KMS-11 (cell line): ENCODE results near the gene RASSF8.

ENCODE experiments used
- H2AFZ ChIP-seq: fragments of 200-600 bp; sonication (generic); 2 replicates; pipeline ENCODE4 v1.6.1; 2016; ENCODE audit warnings: antibody characterized with exemption, mixed run types, low read depth
- H3K27ac ChIP-seq: fragments of 200-600 bp; sonication (generic); 2 replicates; pipeline ENCODE4 v1.6.1; 2016; ENCODE audit warnings: mild to moderate bottlenecking, mixed run types
- H3K27me3 ChIP-seq: fragments of 200-600 bp; sonication (generic); 2 replicates; pipeline ENCODE4 v1.6.1; 2017; ENCODE audit warnings: mild to moderate bottlenecking, low read depth, mixed run types, moderate library complexity; ENCODE audit not compliant: insufficient read depth
- H3K36me3 ChIP-seq: fragments of 200-600 bp; sonication (generic); 2 replicates; pipeline ENCODE4 v1.6.1; 2017; ENCODE audit warnings: mild to moderate bottlenecking, mixed run types; ENCODE audit not compliant: insufficient read depth
- H3K4me1 ChIP-seq: fragments of 200-600 bp; sonication (generic); 2 replicates; pipeline ENCODE4 v1.6.1; 2016; ENCODE audit warnings: mild to moderate bottlenecking, low read depth, mixed run types; ENCODE audit not compliant: poor library complexity, severe bottlenecking
- H3K4me2 ChIP-seq: fragments of 200-600 bp; sonication (generic); 2 replicates; pipeline ENCODE4 v1.7.0; 2016; ENCODE audit warnings: mild to moderate bottlenecking, mixed run types
- H3K4me3 ChIP-seq: fragments of 200-600 bp; sonication (generic); IDR thresholded peaks from 2 replicates; pipeline ENCODE4 v1.6.1; 2017; ENCODE audit warnings: low read depth, low read length, mixed read lengths; ENCODE audit not compliant: insufficient read depth
- H3K79me2 ChIP-seq: fragments of 200-600 bp; sonication (generic); 2 replicates; pipeline ENCODE4 v1.6.1; 2016; ENCODE audit warnings: low read depth, mixed run types; ENCODE audit not compliant: insufficient read depth
- H3K9ac ChIP-seq: fragments of 200-600 bp; sonication (generic); 2 replicates; pipeline ENCODE4 v1.6.1; 2016; ENCODE audit warnings: mild to moderate bottlenecking, mixed run types
- H4K20me1 ChIP-seq: fragments of 200-600 bp; sonication (generic); 2 replicates; pipeline ENCODE4 v1.6.1; 2016; ENCODE audit warnings: mild to moderate bottlenecking, mixed run types; ENCODE audit not compliant: insufficient read depth
- TF ChIP-seq, protein P1 (sequence below): fragments of 200-600 bp; sonication (generic); conservative IDR thresholded peaks from 2 replicates; pipeline ENCODE4 v1.6.1; 2017; ENCODE audit warnings: low read depth, mild to moderate bottlenecking, antibody characterized with exemption, low read length, moderate library complexity, mixed read lengths

RASSF8 gene

GRCh38 chr12:25995906-25996305 lies 37.4 kb downstream of the RASSF8 start:
- H3K27ac ChIP-seq, result peak overlapping the region; percentile 81
- peak overlapping the region; percentile 79 for H3K4me2 ChIP-seq
- H4K20me1 ChIP-seq, result no peaks in the 10 kb centered on the region
- H3K27me3 ChIP-seq, result no peaks in the 10 kb centered on the region
- H2AFZ ChIP-seq, result no peak overlapping the region
- TF ChIP-seq, protein P1, sequence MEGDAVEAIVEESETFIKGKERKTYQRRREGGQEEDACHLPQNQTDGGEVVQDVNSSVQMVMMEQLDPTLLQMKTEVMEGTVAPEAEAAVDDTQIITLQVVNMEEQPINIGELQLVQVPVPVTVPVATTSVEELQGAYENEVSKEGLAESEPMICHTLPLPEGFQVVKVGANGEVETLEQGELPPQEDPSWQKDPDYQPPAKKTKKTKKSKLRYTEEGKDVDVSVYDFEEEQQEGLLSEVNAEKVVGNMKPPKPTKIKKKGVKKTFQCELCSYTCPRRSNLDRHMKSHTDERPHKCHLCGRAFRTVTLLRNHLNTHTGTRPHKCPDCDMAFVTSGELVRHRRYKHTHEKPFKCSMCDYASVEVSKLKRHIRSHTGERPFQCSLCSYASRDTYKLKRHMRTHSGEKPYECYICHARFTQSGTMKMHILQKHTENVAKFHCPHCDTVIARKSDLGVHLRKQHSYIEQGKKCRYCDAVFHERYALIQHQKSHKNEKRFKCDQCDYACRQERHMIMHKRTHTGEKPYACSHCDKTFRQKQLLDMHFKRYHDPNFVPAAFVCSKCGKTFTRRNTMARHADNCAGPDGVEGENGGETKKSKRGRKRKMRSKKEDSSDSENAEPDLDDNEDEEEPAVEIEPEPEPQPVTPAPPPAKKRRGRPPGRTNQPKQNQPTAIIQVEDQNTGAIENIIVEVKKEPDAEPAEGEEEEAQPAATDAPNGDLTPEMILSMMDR, result no peak
- no peak overlapping the region for H3K4me3 ChIP-seq
- H3K79me2 ChIP-seq, result no peaks in the 10 kb centered on the region; the same call in 1 of the 2 replicates
- no peaks in the 10 kb centered on the region for H3K36me3 ChIP-seq
- H3K4me1 ChIP-seq, result peaks cover 58% of the 10 kb centered on the region
- H3K9ac ChIP-seq, result peak overlapping the region; percentile 19; the same call in 1 of the 2 replicates

GRCh38 chr12:25996677-25997076 lies 38.2 kb downstream of the RASSF8 start:
- no peak overlapping the region for H2AFZ ChIP-seq
- TF ChIP-seq, protein P1, result no peak
- H3K27ac ChIP-seq, result peak overlapping the region; percentile 81
- H3K79me2 ChIP-seq, result no peaks in the 10 kb centered on the region; the same call in 1 of the 2 replicates
- H3K27me3 ChIP-seq, result no peaks in the 10 kb centered on the region
- no peaks in the 10 kb centered on the region for H4K20me1 ChIP-seq
- H3K9ac ChIP-seq, result peak overlapping the region; percentile 19; the same call in 1 of the 2 replicates
- H3K4me3 ChIP-seq, result no peak overlapping the region
- H3K4me1 ChIP-seq, result peaks cover 58% of the 10 kb centered on the region
- H3K36me3 ChIP-seq, result no peaks in the 10 kb centered on the region
- peak overlapping the region; percentile 79 for H3K4me2 ChIP-seq

GRCh38 chr12:25997201-25997963 lies 38.9 kb downstream of the RASSF8 start:
- Histone ChIP-seq H3K36me3 (no peaks in the 10 kb centered on the region), H2AFZ (no peak overlapping the region), H3K27me3 (no peaks in the 10 kb centered on the region), H3K4me2 (peak overlapping the region; percentile 79), H3K4me3 (no peak overlapping the region), H3K79me2 (no peaks in the 10 kb centered on the region; the same call in 1 of the 2 replicates), H3K27ac (peak overlapping the region; percentile 81), H4K20me1 (no peaks in the 10 kb centered on the region), H3K4me1 (peaks cover 56% of the 10 kb centered on the region), H3K9ac (peak overlapping the region; percentile 19; the same call in 1 of the 2 replicates)
- TF ChIP-seq, protein P1, result no peak

GRCh38 chr12:26000898-26001297 lies 42.4 kb downstream of the RASSF8 start:
- H4K20me1 ChIP-seq, result no peaks in the 10 kb centered on the region
- TF ChIP-seq, protein P1, result no peak
- H3K9ac ChIP-seq, result no peak overlapping the region

More at GRCh38 chr12:26000898-26001297, 42.4 kb downstream of the RASSF8 start:
- H2AFZ ChIP-seq, result no peak overlapping the region
- peaks cover 36% of the 10 kb centered on the region for H3K4me1 ChIP-seq
- H3K4me2 ChIP-seq, result no peak overlapping the region
- no peaks in the 10 kb centered on the region for H3K79me2 ChIP-seq
- H3K36me3 ChIP-seq, result no peaks in the 10 kb centered on the region
- no peak overlapping the region for H3K4me3 ChIP-seq
- no peaks in the 10 kb centered on the region for H3K27me3 ChIP-seq
- H3K27ac ChIP-seq, result no peak overlapping the region
